PC-9 (cell line): Measurements from ENCODE around the gene P2RY8.
"Not testable (repeated sequence)": the region's sequence is repeated elsewhere in the genome, so short reads cannot be mapped to it uniquely, and the experiment has no call there.

ENCODE experiments used
- CTCF ChIP-seq: fragments of 200-600 bp; sonication (generic); conservative IDR thresholded peaks from 2 replicates; pipeline ENCODE4 v1.6.1; 2017; ENCODE audit warnings: mixed run types, antibody characterized with exemption, mild to moderate bottlenecking, moderate library complexity
- EZH2 ChIP-seq: fragments of 200-600 bp; sonication (generic); IDR thresholded peaks from 2 replicates; pipeline ENCODE4 v1.8.0; 2017; ENCODE audit warnings: antibody characterized with exemption, low read depth

- not testable (repeated sequence) for TF ChIP-seq CTCF, EZH2
Observed at GRCh38 chrX:1426321-1426720, 110.7 kb downstream of the P2RY8 start.
